Activated naive CD8-positive, alpha-beta T cell treated with anti-CD3 and anti-CD28 coated beads for 36 hours (primary cell): ENCODE measurements around the gene CCDC112. TPM values are rescaled to one million over a fixed set of nuclear protein-coding genes. Genes with fewer than 3 reads are reported as not detected.

Experiments
- DNase-seq: peaks from one replicate; pipeline ENCODE4 v3.0.0; 2021
- H3K27ac Mint-ChIP-seq: one replicate; pipeline ENCODE4 v1.8.0; 2022; ENCODE audit warnings: mild to moderate bottlenecking, moderate library complexity, mixed read lengths
- H3K27me3 Mint-ChIP-seq: one replicate; pipeline ENCODE4 v1.8.0; 2022; ENCODE audit warnings: mild to moderate bottlenecking, mixed read lengths
- H3K36me3 Mint-ChIP-seq: one replicate; pipeline ENCODE4 v1.8.0; 2021; ENCODE audit warnings: mild to moderate bottlenecking, mixed read lengths
- H3K4me1 Mint-ChIP-seq: one replicate; pipeline ENCODE4 v1.8.0; 2021; ENCODE audit warnings: mixed read lengths
- H3K4me3 Mint-ChIP-seq: one replicate; pipeline ENCODE4 v1.8.0; 2022; ENCODE audit warnings: mild to moderate bottlenecking, moderate library complexity, mixed read lengths
- H3K9me3 Mint-ChIP-seq: one replicate; pipeline ENCODE4 v1.8.0; 2022; ENCODE audit warnings: mixed read lengths
- total RNA-seq, 2 experiments: library from RNA; stranded (reverse); gene quantifications; one replicate each; pipeline ENCODE4 v1.2.3, GENCODE V29; 2021

The CCDC112 gene
- total RNA-seq, 2 experiments from 2014 or later = 1.7 to 1.8 TPM

DNA sequence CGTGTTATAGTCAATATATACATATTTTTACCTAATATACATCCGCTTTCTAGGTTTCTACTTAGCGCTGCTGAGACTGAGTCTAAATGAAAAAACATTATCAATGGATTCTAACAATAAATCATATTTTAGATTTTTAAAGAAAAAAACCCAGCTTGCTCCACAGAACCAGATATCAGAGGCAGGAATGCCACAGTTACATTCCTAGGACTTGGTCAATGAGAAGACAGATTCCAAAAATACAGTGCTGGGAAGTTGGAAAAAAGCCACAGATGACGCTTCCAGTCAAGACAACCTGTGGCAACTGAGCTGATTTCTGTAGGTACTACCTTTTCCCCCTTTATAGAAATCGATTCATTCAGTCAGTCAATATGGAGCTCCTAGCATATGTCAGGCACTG is 577 bp upstream of the CCDC112 start:
- Mint-ChIP-seq H3K27ac (no peak overlapping the region), H3K4me3 (no peak overlapping the region), H3K36me3 (peaks cover under 1% of the 10 kb centered on the region), H3K4me1 (peaks cover 7% of the 10 kb centered on the region), H3K9me3 (peaks cover 3% of the 10 kb centered on the region), H3K27me3 (peaks cover 10% of the 10 kb centered on the region)
- no peak for DNase-seq

DNA sequence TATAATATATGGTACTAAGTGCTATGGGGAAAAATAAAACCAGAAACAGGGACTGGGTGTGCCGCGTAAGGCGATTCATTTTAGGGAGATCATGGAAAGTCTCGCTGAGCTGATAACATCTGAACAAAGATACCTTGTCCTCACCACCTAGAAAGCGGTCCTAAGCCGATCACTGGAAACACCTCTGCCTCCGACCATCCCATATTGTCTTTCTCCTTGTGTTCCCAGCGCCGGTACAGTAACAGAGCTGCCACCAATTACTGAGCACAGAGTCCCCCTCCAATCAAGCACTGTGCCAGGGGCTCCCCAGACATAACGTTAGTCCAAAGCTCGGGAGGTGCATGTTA is 704 bp downstream of the CCDC112 start:
- H3K4me1 Mint-ChIP-seq = peaks cover 7% of the 10 kb centered on the region
- H3K36me3 Mint-ChIP-seq = peaks cover 8% of the 10 kb centered on the region
- H3K27ac Mint-ChIP-seq = peak overlapping the region; percentile 61

DNA sequence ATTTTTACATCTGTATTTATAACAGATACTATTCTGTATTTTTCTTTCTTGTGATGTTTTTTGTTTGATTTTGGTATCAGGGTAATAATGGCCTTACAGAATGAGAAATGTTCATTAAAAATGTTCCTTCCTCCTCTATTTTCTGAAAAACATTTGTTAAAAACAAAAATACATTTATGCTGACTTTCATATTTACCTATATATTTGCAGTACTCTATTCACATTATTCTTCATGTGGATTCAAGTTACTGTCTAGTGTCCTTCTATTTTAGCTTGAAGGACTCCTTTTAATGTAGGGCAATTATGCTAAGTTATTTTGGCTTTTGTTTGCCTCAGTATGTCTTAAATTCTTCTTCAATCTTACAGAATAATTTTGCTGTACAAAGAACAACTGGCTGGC is 5.1 kb downstream of the CCDC112 start:
- Mint-ChIP-seq H3K27ac (no peak overlapping the region), H3K4me3 (no peak overlapping the region), H3K36me3 (peaks cover 8% of the 10 kb centered on the region), H3K9me3 (peaks cover 8% of the 10 kb centered on the region), H3K27me3 (peaks cover 8% of the 10 kb centered on the region), H3K4me1 (peaks cover 9% of the 10 kb centered on the region)
- DNase-seq = no peak

More for the DNA sequence above, 704 bp downstream of the CCDC112 start:
- Mint-ChIP-seq H3K4me3 (peak overlapping the region; percentile 87), H3K27me3 (peaks cover 13% of the 10 kb centered on the region), H3K9me3 (peaks cover 8% of the 10 kb centered on the region)
- DNase-seq = no peak

GRCh38 chr5:115289104-115289503 is 7.3 kb downstream of the CCDC112 start:
- Mint-ChIP-seq H3K27ac (no peak overlapping the region), H3K27me3 (peaks cover 4% of the 10 kb centered on the region), H3K9me3 (peaks cover 8% of the 10 kb centered on the region), H3K36me3 (peaks cover 8% of the 10 kb centered on the region), H3K4me3 (no peak overlapping the region), H3K4me1 (peaks cover 7% of the 10 kb centered on the region)
- no peak for DNase-seq

DNA sequence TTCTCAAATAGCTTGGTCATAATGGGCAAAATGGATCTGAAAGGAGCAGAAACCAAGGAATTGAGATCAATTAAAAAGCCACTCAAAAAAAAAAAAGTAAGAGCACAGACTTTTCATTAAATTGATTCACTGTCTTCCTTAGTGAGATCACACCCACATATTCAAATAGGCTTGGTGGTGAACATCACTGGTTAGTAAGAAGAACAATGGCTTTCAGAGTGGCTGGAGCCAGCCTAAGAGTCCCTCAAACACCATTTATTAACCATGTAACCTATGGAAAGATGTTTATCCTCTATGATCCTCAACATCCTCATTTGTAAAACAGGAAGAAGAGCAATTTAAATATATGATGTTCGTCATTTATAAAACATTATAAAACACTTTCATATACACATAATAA is 12.4 kb downstream of the CCDC112 start:
- Mint-ChIP-seq H3K27ac (no peak overlapping the region), H3K9me3 (no peaks in the 10 kb centered on the region), H3K27me3 (no peaks in the 10 kb centered on the region), H3K4me1 (peaks cover 9% of the 10 kb centered on the region), H3K36me3 (no peaks in the 10 kb centered on the region), H3K4me3 (no peak overlapping the region)
- DNase-seq = no peak

GRCh38 chr5:115282131-115282530 is 14.3 kb downstream of the CCDC112 start:
- Mint-ChIP-seq H3K27ac (no peak overlapping the region), H3K36me3 (no peaks in the 10 kb centered on the region), H3K27me3 (no peaks in the 10 kb centered on the region)

DNA sequence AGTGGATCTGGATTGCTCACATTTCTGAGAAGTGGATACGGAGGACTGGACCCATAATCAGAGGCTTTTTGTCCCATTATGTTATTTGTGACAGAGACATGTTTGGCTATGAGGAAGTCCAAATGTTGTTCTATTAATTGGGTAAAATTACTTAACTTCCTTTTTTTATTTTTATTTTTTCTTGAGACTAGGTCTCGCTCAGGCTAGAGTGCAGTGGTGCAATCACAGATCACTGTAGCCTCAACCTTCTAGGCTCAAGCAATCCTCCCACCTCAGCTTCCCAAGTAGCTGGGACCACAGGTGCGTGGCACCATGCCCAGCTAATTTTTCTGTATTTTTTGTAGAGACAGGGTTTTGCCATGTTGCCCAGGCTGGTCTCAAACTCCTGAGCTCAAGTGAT is 21.9 kb downstream of the CCDC112 start:
- no peak overlapping the region for H3K27ac Mint-ChIP-seq
- H3K9me3 Mint-ChIP-seq = no peaks in the 10 kb centered on the region
- no peak for DNase-seq
- H3K4me3 Mint-ChIP-seq = no peak overlapping the region
- H3K4me1 Mint-ChIP-seq = no peaks in the 10 kb centered on the region
- no peaks in the 10 kb centered on the region for H3K27me3 Mint-ChIP-seq
- H3K36me3 Mint-ChIP-seq = peaks cover 2% of the 10 kb centered on the region

More at GRCh38 chr5:115282131-115282530, 14.3 kb downstream of the CCDC112 start:
- DNase-seq = no peak
- Mint-ChIP-seq H3K4me3 (no peak overlapping the region), H3K4me1 (peaks cover 8% of the 10 kb centered on the region), H3K9me3 (no peaks in the 10 kb centered on the region)

- no peaks in the 10 kb centered on the region for H3K27me3 Mint-ChIP-seq
- H3K36me3 Mint-ChIP-seq = peaks cover 2% of the 10 kb centered on the region
- no peak overlapping the region for H3K4me3 Mint-ChIP-seq
- no peaks in the 10 kb centered on the region for H3K9me3 Mint-ChIP-seq
- no peaks in the 10 kb centered on the region for H3K4me1 Mint-ChIP-seq
- no peak for DNase-seq
- H3K27ac Mint-ChIP-seq = no peak overlapping the region
These were observed 24.0 kb downstream of the CCDC112 start for GRCh38 chr5:115272297-115272958.

- H3K4me1 Mint-ChIP-seq = no peaks in the 10 kb centered on the region
- H3K27ac Mint-ChIP-seq = peak overlapping the region; percentile 55
- peaks cover 2% of the 10 kb centered on the region for H3K36me3 Mint-ChIP-seq
- no peak for DNase-seq
- no peaks in the 10 kb centered on the region for H3K9me3 Mint-ChIP-seq
- no peaks in the 10 kb centered on the region for H3K27me3 Mint-ChIP-seq
- no peak overlapping the region for H3K4me3 Mint-ChIP-seq
These were observed 25.0 kb downstream of the CCDC112 start for GRCh38 chr5:115271295-115272050.

- H3K4me1 Mint-ChIP-seq = peaks cover 3% of the 10 kb centered on the region
- no peak for DNase-seq
- no peaks in the 10 kb centered on the region for H3K27me3 Mint-ChIP-seq
- no peaks in the 10 kb centered on the region for H3K9me3 Mint-ChIP-seq
- no peak overlapping the region for H3K27ac Mint-ChIP-seq
- H3K4me3 Mint-ChIP-seq = no peak overlapping the region
- peaks cover 2% of the 10 kb centered on the region for H3K36me3 Mint-ChIP-seq
These were observed 28.8 kb downstream of the CCDC112 start for GRCh38 chr5:115267617-115268016.

GRCh38 chr5:115265220-115265619 is 31.2 kb downstream of the CCDC112 start:
- Mint-ChIP-seq H3K36me3 (peaks cover 6% of the 10 kb centered on the region), H3K27ac (no peak overlapping the region), H3K27me3 (no peaks in the 10 kb centered on the region), H3K9me3 (no peaks in the 10 kb centered on the region), H3K4me3 (no peak overlapping the region), H3K4me1 (peaks cover 21% of the 10 kb centered on the region)
- no peak for DNase-seq

GRCh38 chr5:115264786-115265185 is 31.7 kb downstream of the CCDC112 start:
- no peak for DNase-seq
- no peaks in the 10 kb centered on the region for H3K9me3 Mint-ChIP-seq
- H3K4me3 Mint-ChIP-seq = no peak overlapping the region
- H3K27ac Mint-ChIP-seq = no peak overlapping the region
- no peaks in the 10 kb centered on the region for H3K27me3 Mint-ChIP-seq
- H3K4me1 Mint-ChIP-seq = peaks cover 26% of the 10 kb centered on the region
- H3K36me3 Mint-ChIP-seq = peaks cover 6% of the 10 kb centered on the region

GRCh38 chr5:115263078-115263380 is 33.4 kb downstream of the CCDC112 start:
- no peaks in the 10 kb centered on the region for H3K27me3 Mint-ChIP-seq
- H3K36me3 Mint-ChIP-seq = peaks cover 6% of the 10 kb centered on the region
- no peak for DNase-seq
- H3K27ac Mint-ChIP-seq = peak overlapping the region; percentile 95
- H3K4me3 Mint-ChIP-seq = peak overlapping the region; percentile 98
- no peaks in the 10 kb centered on the region for H3K9me3 Mint-ChIP-seq
- H3K4me1 Mint-ChIP-seq = peaks cover 42% of the 10 kb centered on the region

GRCh38 chr5:115262321-115263077 is 34.0 kb downstream of the CCDC112 start, which contains the start of gene PGGT1B:
Gene PGGT1B, minus strand, starts transcription at chr5:115262877. Its CDS starts 26 bp downstream, at chr5:115262851.
- Mint-ChIP-seq H3K4me3 (peak within 1 kb of the TSS; percentile 98), H3K27me3 (no peaks in the 10 kb centered on the region), H3K36me3 (peaks cover 6% of the 10 kb centered on the region), H3K27ac (peak within 1 kb of the TSS; percentile 95), H3K9me3 (no peaks in the 10 kb centered on the region), H3K4me1 (peaks cover 43% of the 10 kb centered on the region)
- peak; percentile 80 for DNase-seq

GRCh38 chr5:115262011-115262320 is 34.5 kb downstream of the CCDC112 start:
- Mint-ChIP-seq H3K9me3 (no peaks in the 10 kb centered on the region), H3K27ac (peak overlapping the region; percentile 95), H3K4me3 (peak overlapping the region; percentile 98), H3K27me3 (no peaks in the 10 kb centered on the region), H3K36me3 (peaks cover 8% of the 10 kb centered on the region), H3K4me1 (peaks cover 44% of the 10 kb centered on the region)
- DNase-seq = no peak
